Measurements from ENCODE around the gene GABRB2.

The GABRB2 gene

GRCh38 chr5:161580621-161581020 is 34.1 kb upstream of the GABRB2 start:
- no peak for TF ChIP-seq ZFP3 (CRISPR knock-in tag; IDR thresholded peaks at IDR 0.05)
- ATAC-seq, result no peak

GRCh38 chr5:161572914-161573313 is 26.4 kb upstream of the GABRB2 start:
- ATAC-seq, result no peak
- TF ChIP-seq ZFP3 (CRISPR knock-in tag; IDR thresholded peaks at IDR 0.05) (no peak), ZFP30 (CRISPR knock-in tag; IDR thresholded peaks at IDR 0.05) (no peak), CREB5 (CRISPR knock-in tag; IDR thresholded peaks at IDR 0.05; ENCODE audit: low read depth) (no peak), ESRRG (CRISPR knock-in tag; IDR thresholded peaks at IDR 0.05) (no peak), CSDC2 (CRISPR knock-in tag; IDR thresholded peaks at IDR 0.05) (no peak), OSR1 (CRISPR knock-in tag; IDR thresholded peaks at IDR 0.05) (no peak), TCF4 (CRISPR knock-in tag; IDR thresholded peaks at IDR 0.05; ENCODE audit: borderline replicate concordance) (no peak)

- ATAC-seq, result no peak
- TF ChIP-seq ZNF8 (CRISPR knock-in tag; IDR thresholded peaks at IDR 0.05) (no peak), PPARA (CRISPR knock-in tag; IDR thresholded peaks at IDR 0.05; ENCODE audit: borderline replicate concordance) (no peak), ESRRG (CRISPR knock-in tag; IDR thresholded peaks at IDR 0.05) (no peak), CREB5 (CRISPR knock-in tag; IDR thresholded peaks at IDR 0.05; ENCODE audit: low read depth) (no peak), POU6F1 (CRISPR knock-in tag; IDR thresholded peaks at IDR 0.05; ENCODE audit: borderline replicate concordance, low read depth) (no peak), ISL1 (CRISPR knock-in tag; IDR thresholded peaks at IDR 0.05) (no peak), SNAI2 (CRISPR knock-in tag; IDR thresholded peaks at IDR 0.05) (no peak), CSRNP3 (CRISPR knock-in tag; IDR thresholded peaks at IDR 0.05) (no peak), PATZ1 (CRISPR knock-in tag; IDR thresholded peaks at IDR 0.05; ENCODE audit: borderline replicate concordance) (no peak), BACH2 (CRISPR knock-in tag; IDR thresholded peaks at IDR 0.05; ENCODE audit: borderline replicate concordance) (no peak), ARNTL (CRISPR knock-in tag; IDR thresholded peaks at IDR 0.05; ENCODE audit: borderline replicate concordance, low read depth) (no peak), ZNF70 (CRISPR knock-in tag; IDR thresholded peaks at IDR 0.05) (no peak), TOX (CRISPR knock-in tag; IDR thresholded peaks at IDR 0.05; ENCODE audit: borderline replicate concordance) (no peak), TCF4 (CRISPR knock-in tag; IDR thresholded peaks at IDR 0.05; ENCODE audit: borderline replicate concordance) (no peak), GLIS3 (CRISPR knock-in tag; IDR thresholded peaks at IDR 0.05) (no peak), CSDC2 (CRISPR knock-in tag; IDR thresholded peaks at IDR 0.05) (no peak), TSHZ2 (CRISPR knock-in tag; IDR thresholded peaks at IDR 0.05) (no peak), RARB (CRISPR knock-in tag; IDR thresholded peaks at IDR 0.05) (no peak)
These were observed 19.6 kb upstream of the GABRB2 start for GRCh38 chr5:161566081-161566480.
